Ovary (tissue), 9 donors: ENCODE data around the gene FGF12. TPM values are rescaled to one million over a fixed set of nuclear protein-coding genes. Genes with fewer than 3 reads are reported as not detected.

Source experiments
- DNase-seq, 5 donors: peaks; one replicate each; pipeline ENCODE4 v3.0.0-alpha.2; 2019 to 2020
- H3K27ac ChIP-seq, 2 donors: fragments of 200-600 bp; one replicate each; pipeline versions ENCODE4 v1.5.1 to v1.8.0; 2019 to 2022
- H3K27me3 ChIP-seq: fragments of 200-600 bp; one replicate; pipeline ENCODE4 v1.8.0; 2022
- H3K36me3 ChIP-seq: fragments of 200-600 bp; sonication (generic); one replicate; pipeline ENCODE4 v1.5.1; 2019
- H3K4me1 ChIP-seq: one replicate; pipeline ENCODE4 v1.8.1; 2013; ENCODE audit warnings: mild to moderate bottlenecking, moderate library complexity; ENCODE audit not compliant: insufficient read depth
- H3K4me3 ChIP-seq: fragments of 200-600 bp; sonication (generic); one replicate; pipeline ENCODE4 v1.5.1; 2017
- H3K9me3 ChIP-seq, 2 donors: fragments of 200-600 bp in 1 of 2; sonication (generic) in 1 of 2; one replicate each; pipeline versions ENCODE4 v1.5.1 to v1.8.1; 2013 to 2019; ENCODE audit warnings: mild to moderate bottlenecking in 1 of 2, moderate library complexity in 1 of 2
- EP300 ChIP-seq: sonication (generic); formaldehyde crosslinking; IDR thresholded peaks from one replicate; pipeline ENCODE4 v1.6.1; 2017; ENCODE audit warnings: antibody characterized with exemption
- POLR2A ChIP-seq: fragments of 450-650 bp; IDR thresholded peaks from one replicate; pipeline ENCODE4 v1.6.1; 2017; ENCODE audit warnings: antibody characterized with exemption, mild to moderate bottlenecking, moderate library complexity
- WGBS, 3 donors: extraction: QIAGEN DNeasy Blood & Tissue Kit in 1 of 3; methylation state at CpG; one replicate each; pipeline versions ENCODE4 v1.1.5 to v1.1.7; 2013 to 2017; 5-methylcytosine and 5-hydroxymethylcytosine counted together
- intact Hi-C, 4 donors: fragments of 100-400 bp; cut with DNase I; formaldehyde crosslinking; loops; one replicate each; pipeline versions ENCODE4 v1.11.0 to v1.15.1; 2022 to 2023
- polyA plus RNA-seq, 2 donors: library from polyadenylated mRNA; stranded (reverse); fragments of 200-250 nt in 1 of 2; fragments of 350-450 nt in 1 of 2; fragmentation: Illumina TruSeq in 1 of 2; extraction: RNeasy Lipid Tissue Mini Kit (QIAGEN cat#74804) in 1 of 2; gene quantifications; one replicate each; pipeline ENCODE4 v1.2.3, GENCODE V29; 2013 to 2014
- total RNA-seq, 7 donors: library from RNA; depleted of rRNA in 2 of 7; stranded (reverse); fragments of >200 nt in 2 of 7; fragmentation: NEBNext Ultra II Directional in 3 of 7; extraction: Animal tissue kit (Norgen Biotek cat#: 25700) in 3 of 7; gene quantifications; one replicate each; pipeline versions ENCODE4 v1.1.0 to v1.2.4, GENCODE V29; 2016 to 2023
- TF ChIP-seq, protein P1 (sequence below), 3 donors: fragments of 450-650 bp in 2 of 3; fragments of 200-600 bp in 1 of 3; IDR thresholded peaks; one replicate each; pipeline versions ENCODE4 v1.5.1 to v1.8.0; 2016 to 2022; ENCODE audit warnings: antibody characterized with exemption in 3 of 3, mild to moderate bottlenecking in 1 of 3
- donor health status: DM: no; HTN: no; CAD: no; lungs with moderate emphysema.
- donor health status: DM: no; HTN: no; CAD: no.
- donor health status: Bipolar disorder and iron deficiency.
- donor health status: DM: yes; HTN: yes; CAD: no.
- donor health status: DM: no; HTN: no; CAD: no.
- donor health status: DM: yes; HTN: yes; CAD: no.

The FGF12 gene
- total and polyA plus RNA-seq, 9 donors, result 0.24 to 4.0 (median 1.7) TPM

DNA sequence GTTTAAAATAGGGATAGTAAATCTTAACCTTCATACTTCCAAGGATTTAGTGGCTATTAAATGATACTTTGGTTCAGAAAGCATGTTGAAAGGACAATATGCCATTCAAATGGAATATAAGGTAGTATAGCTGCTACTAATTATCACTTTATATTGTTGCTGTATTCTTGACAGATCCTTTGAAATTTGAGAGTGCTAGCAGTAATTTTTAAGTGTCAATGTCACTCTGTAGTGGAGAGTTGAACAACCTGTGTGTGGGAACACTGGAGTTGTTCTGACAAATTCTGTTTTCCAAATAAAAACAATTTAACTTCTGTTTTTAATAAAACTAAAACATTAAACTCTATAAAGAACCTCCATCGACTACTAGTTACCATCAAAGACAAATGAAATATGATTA, 565.7 kb downstream of the FGF12 start:
- H3K36me3 ChIP-seq, result no peaks in the 10 kb centered on the region
- WGBS, 3 donors, result 72 to 82% (median 77%) methylated on average over 1 of the region's 1 CpG
- H3K27me3 ChIP-seq, result no peaks in the 10 kb centered on the region
- H3K9me3 ChIP-seq, result no peaks in the 10 kb centered on the region
- no peaks in the 10 kb centered on the region for H3K4me1 ChIP-seq
- TF ChIP-seq, protein P1, sequence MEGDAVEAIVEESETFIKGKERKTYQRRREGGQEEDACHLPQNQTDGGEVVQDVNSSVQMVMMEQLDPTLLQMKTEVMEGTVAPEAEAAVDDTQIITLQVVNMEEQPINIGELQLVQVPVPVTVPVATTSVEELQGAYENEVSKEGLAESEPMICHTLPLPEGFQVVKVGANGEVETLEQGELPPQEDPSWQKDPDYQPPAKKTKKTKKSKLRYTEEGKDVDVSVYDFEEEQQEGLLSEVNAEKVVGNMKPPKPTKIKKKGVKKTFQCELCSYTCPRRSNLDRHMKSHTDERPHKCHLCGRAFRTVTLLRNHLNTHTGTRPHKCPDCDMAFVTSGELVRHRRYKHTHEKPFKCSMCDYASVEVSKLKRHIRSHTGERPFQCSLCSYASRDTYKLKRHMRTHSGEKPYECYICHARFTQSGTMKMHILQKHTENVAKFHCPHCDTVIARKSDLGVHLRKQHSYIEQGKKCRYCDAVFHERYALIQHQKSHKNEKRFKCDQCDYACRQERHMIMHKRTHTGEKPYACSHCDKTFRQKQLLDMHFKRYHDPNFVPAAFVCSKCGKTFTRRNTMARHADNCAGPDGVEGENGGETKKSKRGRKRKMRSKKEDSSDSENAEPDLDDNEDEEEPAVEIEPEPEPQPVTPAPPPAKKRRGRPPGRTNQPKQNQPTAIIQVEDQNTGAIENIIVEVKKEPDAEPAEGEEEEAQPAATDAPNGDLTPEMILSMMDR (IDR thresholded peaks at IDR 0.05), result no peak
- TF ChIP-seq EP300 (no peak), POLR2A (no peak)
- no peak overlapping the region for H3K27ac ChIP-seq
- DNase-seq, result no peak
- no peak overlapping the region for H3K4me3 ChIP-seq
- intact Hi-C loops, result no loop called here

DNA sequence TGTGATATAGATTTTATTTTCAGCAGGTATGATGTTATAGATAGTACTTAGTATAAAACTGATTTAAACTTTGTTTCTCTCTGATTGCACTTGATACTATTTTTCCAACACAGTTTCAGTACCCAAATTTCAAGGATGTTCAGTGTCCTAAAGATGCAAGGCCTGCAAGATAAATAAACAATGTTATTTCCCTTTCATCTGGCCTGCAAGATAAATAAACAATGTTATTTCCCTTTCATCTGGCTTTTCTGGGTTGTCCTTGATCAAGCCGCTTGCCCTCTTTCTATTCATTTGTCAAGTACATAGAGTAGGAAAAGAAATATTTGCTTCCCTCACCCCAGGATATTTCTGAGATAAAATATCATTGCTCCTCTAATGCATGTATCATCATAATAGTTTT, 571.0 kb downstream of the FGF12 start:
- WGBS, 3 donors, result 50 to 67% (median 61%) methylated on average over 1 of the region's 1 CpG

DNA sequence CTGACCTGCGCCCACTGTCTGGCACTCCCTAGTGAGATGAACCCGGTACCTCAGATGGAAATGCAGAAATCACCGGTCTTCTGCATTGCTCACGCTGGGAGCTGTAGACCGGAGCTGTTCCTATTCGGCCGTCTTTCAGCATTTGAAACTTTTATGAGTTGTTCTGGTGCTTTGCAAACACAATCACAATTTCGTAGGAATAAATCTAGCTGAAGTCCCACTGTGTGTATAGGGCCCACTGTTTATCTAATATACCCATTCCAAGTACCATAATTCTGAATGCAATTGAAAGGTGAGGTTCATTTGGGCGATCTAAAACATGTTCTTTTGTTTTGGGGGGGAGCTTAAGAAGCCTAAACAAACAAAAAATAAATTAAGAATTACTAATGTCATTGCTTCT, 572.1 kb downstream of the FGF12 start:
- WGBS, 3 donors, result 24 to 29% (median 26%) methylated on average over 7 to 9 of the region's 9 CpGs
- H3K27me3 ChIP-seq, result no peaks in the 10 kb centered on the region
- TF ChIP-seq POLR2A, result no peak
- TF ChIP-seq EP300, result no peak
- TF ChIP-seq, protein P1 (IDR thresholded peaks at IDR 0.05), result no peak
- no peaks in the 10 kb centered on the region for H3K36me3 ChIP-seq
- no peaks in the 10 kb centered on the region for H3K9me3 ChIP-seq
- DNase-seq, result no peak
- intact Hi-C loops, result no loop called here
- no peak overlapping the region for H3K27ac ChIP-seq
- no peak overlapping the region for H3K4me3 ChIP-seq
- H3K4me1 ChIP-seq, result no peaks in the 10 kb centered on the region

More for the DNA sequence above, 571.0 kb downstream of the FGF12 start:
- intact Hi-C loops, result no loop called here
- Histone ChIP-seq H3K27me3 (no peaks in the 10 kb centered on the region), H3K36me3 (no peaks in the 10 kb centered on the region), H3K27ac (no peak overlapping the region), H3K4me1 (no peaks in the 10 kb centered on the region), H3K9me3 (no peaks in the 10 kb centered on the region), H3K4me3 (no peak overlapping the region)
- TF ChIP-seq EP300 (no peak), POLR2A (no peak)
- TF ChIP-seq, protein P1 (IDR thresholded peaks at IDR 0.05), result no peak
- DNase-seq, result no peak

DNA sequence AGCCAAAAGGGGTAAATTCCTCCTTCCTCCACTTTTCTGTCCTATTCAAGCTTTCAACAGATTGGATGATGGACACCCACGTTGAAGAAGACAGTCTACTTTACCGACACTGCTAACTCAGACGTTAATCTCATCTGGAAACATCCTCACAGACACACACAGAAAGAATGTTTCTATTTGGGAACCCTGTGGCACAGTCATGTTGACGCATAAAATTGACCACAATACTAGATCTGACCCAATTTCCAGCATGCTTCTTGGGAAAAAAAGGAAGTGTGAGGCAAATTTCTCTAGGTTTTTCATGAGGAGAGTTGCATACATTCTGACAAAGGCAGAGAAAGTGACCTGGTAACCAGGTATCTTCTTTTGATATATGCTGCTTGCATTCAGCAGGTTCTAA, 594.1 kb downstream of the FGF12 start:
- TF ChIP-seq EP300 (no peak), POLR2A (no peak)
- TF ChIP-seq, protein P1 (IDR thresholded peaks at IDR 0.05), result no peak
- no peak for DNase-seq
- no peak overlapping the region for H3K27ac ChIP-seq
- 83 to 89% (median 85%) methylated on average over 4 of the region's 4 CpGs for WGBS, 3 donors
- H3K4me3 ChIP-seq, result no peak overlapping the region
- no peaks in the 10 kb centered on the region for H3K4me1 ChIP-seq
- H3K27me3 ChIP-seq, result no peaks in the 10 kb centered on the region
- no peaks in the 10 kb centered on the region for H3K36me3 ChIP-seq
- intact Hi-C loops, result no loop called here
- H3K9me3 ChIP-seq, result no peaks in the 10 kb centered on the region
